Testis (tissue), 3 donors: Measurements from ENCODE around the gene CNOT8. TPM values are rescaled to one million over a fixed set of nuclear protein-coding genes. Genes with fewer than 3 reads are reported as not detected.

Source experiments
- DNase-seq: peaks from one replicate; pipeline ENCODE4 v3.0.0-alpha.2; 2019
- H3K27ac ChIP-seq, 2 donors: fragments of 200-600 bp; sonication (generic); one replicate each; pipeline ENCODE4 v1.5.1; 2019
- H3K27me3 ChIP-seq: fragments of 200-600 bp; sonication (generic); one replicate; pipeline ENCODE4 v1.5.1; 2019
- H3K36me3 ChIP-seq: fragments of 200-600 bp; sonication (generic); one replicate; pipeline ENCODE4 v1.5.1; 2017; ENCODE audit warnings: low read depth; ENCODE audit errors: missing control alignments
- H3K4me1 ChIP-seq: fragments of 200-600 bp; sonication (generic); one replicate; pipeline ENCODE4 v1.5.1; 2019
- H3K4me3 ChIP-seq, 2 donors: fragments of 200-600 bp; sonication (generic); one replicate each; pipeline ENCODE4 v1.5.1; 2017 to 2019
- H3K9me3 ChIP-seq: fragments of 200-600 bp; sonication (generic); one replicate; pipeline ENCODE4 v1.5.1; 2017
- CTCF ChIP-seq, 3 experiments: fragments of 450-650 bp in 2 of 3; fragments of 200-600 bp in 1 of 3; sonication (generic) in 1 of 3; IDR thresholded peaks; one replicate each; pipeline ENCODE4 v1.5.1; 2016 to 2019; ENCODE audit warnings: antibody characterized with exemption in 3 of 3, mild to moderate bottlenecking in 2 of 3, moderate library complexity in 1 of 3
- POLR2A ChIP-seq: fragments of 450-650 bp; IDR thresholded peaks from one replicate; pipeline ENCODE4 v1.6.1; 2017; ENCODE audit warnings: antibody characterized with exemption, mild to moderate bottlenecking, moderate library complexity
- WGBS, 2 donors: methylation state at CpG; one replicate each; pipeline ENCODE4 v1.1.5; 2018; 5-methylcytosine and 5-hydroxymethylcytosine counted together
- intact Hi-C: fragments of 100-400 bp; cut with DNase I; formaldehyde crosslinking; loops from one replicate; pipeline ENCODE4 v1.15.1; 2023; ENCODE audit warnings: low total_unique reads
- polyA plus RNA-seq: library from polyadenylated mRNA; stranded (reverse); fragments of 350-450 nt; fragmentation: Illumina TruSeq; extraction: RNeasy Lipid Tissue Mini Kit (QIAGEN cat#74804); gene quantifications from one replicate; pipeline ENCODE4 v1.2.3, GENCODE V29; 2014; ENCODE audit warnings: low read depth, low replicate concordance; ENCODE audit not compliant: insufficient read depth
- total RNA-seq, 2 donors: library from RNA; depleted of rRNA; stranded (reverse); fragments of >200 nt; gene quantifications; one replicate each; pipeline ENCODE4 v1.2.3, GENCODE V29; 2016

The CNOT8 gene
- total and polyA plus RNA-seq, 3 donors from 2014 or later = 67.6 to 106 (median 103) TPM

GRCh38 chr5:154878642-154879335, 20.4 kb downstream of the CNOT8 start:
- 94 to 97% methylated on average over 14 of the region's 14 CpGs for WGBS, 2 donors
- intact Hi-C loops = no loop called here

GRCh38 chr5:154881986-154882385, 23.6 kb downstream of the CNOT8 start:
- Histone ChIP-seq H3K27ac (no peak overlapping the region), H3K36me3 (no peaks in the 10 kb centered on the region), H3K9me3 (no peaks in the 10 kb centered on the region), H3K27me3 (no peaks in the 10 kb centered on the region), H3K4me1 (no peaks in the 10 kb centered on the region), H3K4me3 (no peak overlapping the region)
- no peak for TF ChIP-seq POLR2A
- WGBS, 2 donors = 70 to 73% methylated on average over 4 of the region's 4 CpGs
- DNase-seq = no peak
- intact Hi-C loops = no loop called here

More at GRCh38 chr5:154878642-154879335, 20.4 kb downstream of the CNOT8 start:
- TF ChIP-seq CTCF (IDR thresholded peaks at IDR 0.05) (no peak), POLR2A (no peak)
- no peak overlapping the region for H3K27ac ChIP-seq
- no peaks in the 10 kb centered on the region for H3K9me3 ChIP-seq
- H3K4me1 ChIP-seq = peaks cover 13% of the 10 kb centered on the region
- no peak for DNase-seq
- no peak overlapping the region for H3K4me3 ChIP-seq
- H3K27me3 ChIP-seq = no peaks in the 10 kb centered on the region
- H3K36me3 ChIP-seq = no peaks in the 10 kb centered on the region

- H3K36me3 ChIP-seq = no peaks in the 10 kb centered on the region
- H3K27me3 ChIP-seq = no peaks in the 10 kb centered on the region
- DNase-seq = no peak
- H3K4me3 ChIP-seq = no peak overlapping the region
- TF ChIP-seq POLR2A (no peak), CTCF (IDR thresholded peaks at IDR 0.05) (no peak)
- H3K9me3 ChIP-seq = no peaks in the 10 kb centered on the region
- H3K27ac ChIP-seq = no peak overlapping the region
- WGBS, 2 donors = 93 to 96% methylated on average over 8 of the region's 8 CpGs
- H3K4me1 ChIP-seq = no peaks in the 10 kb centered on the region
- intact Hi-C loops = no loop called here
These were observed 26.0 kb downstream of the CNOT8 start for GRCh38 chr5:154884424-154884823.

GRCh38 chr5:154885439-154885838, 27.0 kb downstream of the CNOT8 start:
- 88 to 95% methylated on average over 2 of the region's 2 CpGs for WGBS, 2 donors

GRCh38 chr5:154892369-154892771, 33.9 kb downstream of the CNOT8 start:
- no peak for DNase-seq
- intact Hi-C loops = no loop called here
- peak overlapping the region; percentile 39 to 77 for H3K27ac ChIP-seq
- H3K4me3 ChIP-seq = no peak overlapping the region
- H3K9me3 ChIP-seq = no peaks in the 10 kb centered on the region
- H3K36me3 ChIP-seq = no peaks in the 10 kb centered on the region
- H3K4me1 ChIP-seq = no peaks in the 10 kb centered on the region
- no peak for TF ChIP-seq CTCF (IDR thresholded peaks at IDR 0.05)
- WGBS, 2 donors = 80 to 82% methylated on average over 13 of the region's 13 CpGs
- no peaks in the 10 kb centered on the region for H3K27me3 ChIP-seq

More at GRCh38 chr5:154885439-154885838, 27.0 kb downstream of the CNOT8 start:
- no peak for DNase-seq
- intact Hi-C loops = no loop called here
- H3K27ac ChIP-seq = no peak overlapping the region
- H3K27me3 ChIP-seq = no peaks in the 10 kb centered on the region
- TF ChIP-seq CTCF (IDR thresholded peaks at IDR 0.05) = no peak
- no peak for TF ChIP-seq POLR2A
- H3K36me3 ChIP-seq = no peaks in the 10 kb centered on the region
- no peaks in the 10 kb centered on the region for H3K9me3 ChIP-seq
- H3K4me1 ChIP-seq = no peaks in the 10 kb centered on the region
- H3K4me3 ChIP-seq = no peak overlapping the region
